DMS114 treated with DMSO at 0.1 percent for 48 hours (cell line): Measurements from ENCODE around the gene GPC4.

Source experiments
- DNase-seq: peaks from one replicate; lab custom pipeline; 2025; ENCODE audit not compliant: unreplicated experiment; lab: John Stamatoyannopoulos, UW

Gene GPC4

GRCh38 chrX:133412246-133412645 lies 3.0 kb downstream of the GPC4 start:
- DNase-seq = no peak

GRCh38 chrX:133410550-133410949 lies 4.7 kb downstream of the GPC4 start:
- no peak for DNase-seq

GRCh38 chrX:133405498-133406185 lies 9.6 kb downstream of the GPC4 start:
- DNase-seq = no peak

GRCh38 chrX:133403984-133404383 lies 11.3 kb downstream of the GPC4 start:
- no peak for DNase-seq

DNA sequence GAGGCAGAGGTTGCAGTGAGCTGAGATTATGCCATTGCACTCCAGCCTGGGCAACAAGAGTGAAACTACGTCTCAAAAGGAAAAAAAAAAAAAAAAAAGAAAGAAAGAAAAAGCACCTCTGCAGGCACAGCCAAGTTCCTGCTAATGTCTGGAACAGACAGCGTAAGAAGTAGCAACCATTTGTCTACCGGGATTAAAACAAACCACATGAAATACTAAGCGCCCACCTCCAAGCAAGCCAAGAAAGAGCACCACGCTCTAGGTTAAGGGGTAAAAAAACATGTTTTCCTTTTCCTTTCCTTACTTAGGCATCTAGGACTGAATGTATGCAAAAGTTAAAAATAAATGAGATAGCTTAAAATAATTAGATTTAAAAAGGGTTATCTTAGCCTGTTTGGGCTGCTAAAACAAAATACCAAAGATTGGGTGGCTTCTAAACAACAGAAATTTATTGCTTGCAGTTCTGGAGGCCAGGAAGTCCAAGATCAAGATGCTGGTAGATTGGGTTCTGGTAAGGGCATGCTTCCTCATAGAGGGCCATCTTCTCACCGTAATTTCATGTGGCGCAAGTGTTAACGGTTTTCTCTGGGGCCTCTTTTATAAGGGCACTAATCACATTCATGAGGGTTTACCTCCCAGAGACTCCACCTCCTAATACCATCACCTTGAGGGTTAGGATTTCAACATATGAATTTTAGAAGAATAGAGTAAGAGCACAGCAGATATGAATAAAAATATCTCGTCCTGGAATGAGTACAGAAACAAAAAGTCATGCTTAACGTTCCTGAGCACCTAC lies 12.3 kb downstream of the GPC4 start:
- DNase-seq = no peak

DNA sequence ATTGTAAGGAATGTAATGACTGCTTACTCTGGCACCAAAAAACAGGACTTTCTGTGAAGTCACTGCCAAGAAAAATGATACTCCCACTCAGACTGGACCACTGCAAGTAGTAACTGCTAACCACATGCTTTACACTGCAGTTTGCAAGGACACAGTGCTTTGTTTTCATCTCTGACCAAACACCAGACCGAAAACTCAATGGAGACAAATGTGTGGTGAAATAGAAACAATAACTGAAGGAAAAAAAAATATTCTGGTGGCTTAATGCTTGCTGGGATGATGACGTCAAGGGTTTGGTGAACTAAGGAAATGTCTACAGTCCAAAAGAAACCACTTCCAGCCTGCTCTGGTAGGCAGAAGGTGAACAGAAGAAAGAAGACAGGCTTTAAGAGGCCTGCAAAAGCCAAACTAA lies 13.2 kb downstream of the GPC4 start:
- DNase-seq = no peak

GRCh38 chrX:133401536-133401935 lies 13.8 kb downstream of the GPC4 start:
- no peak for DNase-seq

DNA sequence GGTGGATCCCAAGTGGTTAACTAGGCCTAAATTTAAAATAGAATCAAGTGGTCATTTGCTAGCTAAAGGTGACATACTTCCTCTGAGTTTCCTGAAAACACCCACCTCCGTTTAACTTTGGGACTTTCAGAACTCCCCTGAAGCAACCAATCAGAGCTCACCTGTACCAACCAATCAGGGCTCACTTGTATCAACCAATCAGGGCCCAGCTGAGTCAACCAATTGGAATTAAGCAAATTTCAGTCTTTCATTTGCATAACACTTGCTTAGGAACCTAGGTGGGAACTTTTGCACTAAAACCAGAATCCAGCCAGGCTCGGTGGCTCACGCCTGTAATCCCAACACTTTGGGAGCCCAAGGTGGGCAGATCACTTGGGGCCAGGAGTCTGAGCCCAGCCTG lies 15.9 kb downstream of the GPC4 start:
- no peak for DNase-seq

DNA sequence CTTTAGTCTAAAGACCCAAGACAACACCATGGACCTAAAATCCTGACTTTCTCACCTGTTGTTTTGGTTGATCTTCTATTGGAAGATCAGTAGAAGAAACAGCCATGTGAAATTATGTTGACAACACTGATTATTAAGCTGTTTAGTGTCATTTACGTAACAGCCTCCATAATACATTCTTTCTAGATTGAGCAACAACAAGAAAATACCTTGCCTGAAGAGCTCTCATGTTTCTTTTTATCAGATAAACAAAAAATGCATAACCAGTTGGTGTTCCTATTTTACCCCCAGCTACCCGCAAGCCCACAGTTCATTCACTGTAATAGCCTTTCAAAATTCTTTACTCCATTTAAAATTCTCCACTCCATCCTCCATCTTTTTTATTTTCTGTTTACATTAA lies 20.5 kb downstream of the GPC4 start:
- DNase-seq = no peak

DNA sequence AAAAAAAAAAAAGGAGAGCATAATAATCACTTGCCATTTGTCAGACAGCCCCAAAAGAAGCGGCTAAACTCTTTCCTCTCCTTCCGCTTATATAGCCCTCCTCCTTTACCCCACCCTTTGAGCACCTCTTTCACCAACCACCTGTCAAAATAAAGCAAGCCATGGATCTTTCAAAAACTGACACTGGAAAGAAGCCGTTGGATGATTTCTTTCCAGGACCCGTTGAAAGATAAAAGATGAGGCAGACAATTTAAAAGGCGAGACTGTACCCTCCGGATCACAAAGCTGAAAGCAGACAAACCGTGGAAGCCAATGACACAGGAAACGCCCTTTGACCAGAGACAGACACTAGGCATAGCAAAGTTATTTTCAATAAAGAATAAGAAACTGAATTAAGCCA lies 22.6 kb downstream of the GPC4 start:
- no peak for DNase-seq

DNA sequence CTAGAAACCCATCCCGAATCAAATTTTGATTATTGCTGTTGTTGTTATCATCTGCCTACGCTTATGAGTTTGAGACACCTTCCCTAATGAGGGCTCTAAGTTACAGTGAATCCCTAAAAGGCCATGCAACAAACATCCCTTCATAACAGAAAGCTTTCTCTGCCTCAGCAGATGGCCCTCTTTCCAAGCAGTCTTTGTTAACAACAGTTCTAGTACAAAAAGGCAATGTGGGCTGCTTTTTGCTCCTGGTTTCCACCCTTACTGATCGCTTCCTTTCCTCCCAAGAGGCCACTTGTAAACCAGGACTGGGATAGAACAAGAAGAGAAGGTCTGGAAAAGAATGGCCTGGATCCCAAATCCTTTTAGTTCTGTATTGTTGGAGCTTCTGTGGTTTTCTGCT lies 24.2 kb downstream of the GPC4 start:
- DNase-seq = no peak

- no peak for DNase-seq
These were observed 24.6 kb downstream of the GPC4 start for GRCh38 chrX:133390676-133391075.

- DNase-seq = no peak
These were observed 25.3 kb downstream of the GPC4 start for GRCh38 chrX:133389975-133390374.

- DNase-seq = no peak
These were observed 30.8 kb downstream of the GPC4 start for GRCh38 chrX:133384454-133384853.

DNA sequence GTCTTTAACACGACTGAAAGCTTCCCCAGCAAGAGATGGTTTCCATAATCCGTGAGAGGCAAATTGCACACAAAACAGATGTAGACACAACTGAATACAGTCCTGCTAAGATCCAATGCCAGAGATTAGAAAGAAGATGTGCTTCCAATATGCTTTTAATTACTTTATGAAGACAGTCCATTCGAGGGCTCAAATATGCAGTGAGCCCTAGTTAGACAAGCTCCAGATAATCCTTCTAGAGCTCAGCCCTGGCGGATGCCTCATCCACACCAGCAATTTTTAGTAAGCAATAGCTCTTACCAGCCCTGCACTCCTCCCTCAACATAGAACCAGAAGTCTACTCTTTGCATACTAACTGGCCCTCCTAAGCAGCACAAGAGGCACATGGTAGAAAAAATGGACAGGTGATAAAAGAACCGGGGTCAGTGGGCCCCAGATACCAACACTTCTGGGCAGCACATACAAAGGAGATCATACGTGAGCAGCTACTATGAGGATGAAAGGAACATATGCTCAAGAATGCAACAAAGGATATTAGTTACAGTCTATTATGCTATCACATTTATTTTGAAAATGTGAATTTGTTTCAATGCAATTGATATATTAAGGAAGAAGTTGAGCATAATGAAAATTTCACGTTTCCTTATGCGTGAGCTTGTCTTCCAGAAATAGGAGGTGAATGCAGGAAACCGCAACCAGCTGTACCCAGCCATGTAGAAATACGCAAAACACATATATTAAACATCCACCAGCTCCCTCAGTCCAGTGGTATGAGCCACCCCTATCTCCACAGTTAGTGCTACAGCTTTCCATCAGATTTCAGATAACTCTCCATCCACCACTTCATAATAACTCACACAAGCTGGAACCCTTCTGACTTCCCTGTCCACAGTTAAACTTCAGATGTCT lies 34.3 kb downstream of the GPC4 start:
- DNase-seq = no peak

- no peak for DNase-seq
These were observed 38.9 kb downstream of the GPC4 start for GRCh38 chrX:133376422-133376821.

DNA sequence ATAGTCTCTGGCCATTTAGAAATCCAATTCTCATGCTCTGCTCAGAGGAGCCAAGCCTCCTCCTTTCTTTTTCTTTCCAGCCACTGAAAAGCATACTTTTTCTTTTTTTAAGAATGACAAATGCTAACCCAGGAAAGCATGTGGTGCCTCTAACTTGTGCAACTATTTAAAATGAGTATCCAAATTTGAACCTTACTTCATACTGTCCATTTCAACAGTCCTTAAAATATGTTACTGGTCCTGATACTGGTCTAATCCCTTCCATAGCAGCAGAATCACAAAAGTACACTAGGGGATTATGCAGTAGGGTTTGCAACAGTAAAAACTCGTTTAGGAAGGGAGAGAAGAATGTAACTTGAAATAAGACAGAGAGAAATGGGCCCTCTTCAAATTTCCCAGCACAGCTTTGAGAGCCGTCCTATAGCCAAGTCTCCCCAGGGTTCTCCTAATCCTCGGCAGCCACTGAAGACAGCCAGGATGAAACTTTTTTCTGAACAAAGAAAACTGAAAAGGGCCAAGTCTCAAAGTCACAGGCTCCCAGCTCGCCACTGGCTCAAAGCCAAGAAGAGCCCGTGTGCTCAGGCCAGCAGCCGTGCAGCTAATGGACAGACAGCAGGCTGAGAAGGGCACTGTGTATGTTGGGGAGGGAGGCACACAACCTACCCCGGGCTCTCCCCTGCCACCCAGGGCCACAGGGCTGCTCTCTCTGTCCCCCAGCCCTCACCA lies 39.5 kb downstream of the GPC4 start:
- no peak for DNase-seq

DNA sequence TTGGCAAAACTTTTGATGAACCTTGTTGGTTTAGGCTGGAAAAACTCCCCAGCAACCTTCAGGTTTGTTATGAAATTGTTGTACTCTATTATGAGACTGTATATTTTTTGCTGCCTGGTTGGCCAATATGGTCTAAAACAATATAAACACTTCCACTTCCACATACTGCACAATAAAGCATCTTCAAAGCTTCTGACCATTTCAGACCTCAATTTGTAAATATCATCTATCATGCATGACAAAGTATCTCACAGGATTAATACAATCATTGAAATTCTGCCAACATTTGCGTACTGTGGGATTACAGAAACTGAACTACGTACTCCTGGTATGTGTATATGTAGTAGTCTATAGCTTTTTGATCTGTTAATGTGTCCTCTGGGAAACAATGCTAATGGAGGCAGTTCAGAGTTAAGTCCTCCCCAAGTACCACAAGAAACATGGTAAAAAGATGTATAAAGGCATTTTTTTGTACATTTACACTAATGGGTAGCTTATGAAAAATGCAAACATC lies 40.4 kb downstream of the GPC4 start:
- DNase-seq = no peak

- DNase-seq = no peak
These were observed 41.8 kb downstream of the GPC4 start for GRCh38 chrX:133373386-133374079.

GRCh38 chrX:133370696-133371275 lies 44.5 kb downstream of the GPC4 start:
- no peak for DNase-seq
